Neural crest cell (in vitro differentiated cells): Measurements from ENCODE around the gene SLC39A11. TPM values are rescaled to one million over a fixed set of nuclear protein-coding genes. Genes with fewer than 3 reads are reported as not detected.

Experiments used
- DNase-seq: peaks from one replicate; pipeline ENCODE4 v3.0.0; 2021; ENCODE audit warnings: low read depth, mixed read lengths, low spot score
- H3K27ac Mint-ChIP-seq: one replicate; pipeline ENCODE4 v1.8.0; 2021; ENCODE audit warnings: mild to moderate bottlenecking, mixed read lengths; ENCODE audit not compliant: unreplicated experiment
- H3K27me3 Mint-ChIP-seq: 2 replicates; pipeline ENCODE4 v1.8.0; 2021; ENCODE audit warnings: low read depth, mild to moderate bottlenecking, mixed read lengths
- H3K36me3 Mint-ChIP-seq: 2 replicates; pipeline ENCODE4 v1.8.0; 2021; ENCODE audit warnings: low read depth, mild to moderate bottlenecking, mixed read lengths
- H3K4me1 Mint-ChIP-seq: 2 replicates; pipeline ENCODE4 v1.8.0; 2021; ENCODE audit warnings: mixed read lengths
- H3K4me3 Mint-ChIP-seq: one replicate; pipeline ENCODE4 v1.8.0; 2021; ENCODE audit warnings: mild to moderate bottlenecking, mixed read lengths
- H3K9me3 Mint-ChIP-seq: 2 replicates; pipeline ENCODE4 v1.8.0; 2021; ENCODE audit warnings: mixed read lengths
- CTCF ChIP-seq: fragments of 200-600 bp; sonication (generic); conservative IDR thresholded peaks from 2 replicates; pipeline ENCODE4 v1.5.0; 2021; ENCODE audit warnings: antibody characterized with exemption, mild to moderate bottlenecking
- total RNA-seq: library from RNA; stranded (reverse); gene quantifications from 2 replicates; pipeline ENCODE4 v1.2.1, GENCODE V29; 2021

Gene SLC39A11
- total RNA-seq, 1 donor from 2014 or later, result 11.3 TPM

GRCh38 chr17:72838581-72838980, 253.9 kb downstream of the SLC39A11 start:
- H3K4me1 Mint-ChIP-seq, result peaks cover 10% of the 10 kb centered on the region
- H3K27me3 Mint-ChIP-seq, result no peaks in the 10 kb centered on the region
- no peak overlapping the region for H3K27ac Mint-ChIP-seq
- TF ChIP-seq CTCF, result no peak
- no peak overlapping the region for H3K4me3 Mint-ChIP-seq
- DNase-seq, result no peak
- peaks cover 1% of the 10 kb centered on the region for H3K9me3 Mint-ChIP-seq
- H3K36me3 Mint-ChIP-seq, result no peaks in the 10 kb centered on the region

- peaks cover 15% of the 10 kb centered on the region for H3K4me1 Mint-ChIP-seq
- no peaks in the 10 kb centered on the region for H3K36me3 Mint-ChIP-seq
- H3K9me3 Mint-ChIP-seq, result peaks cover 3% of the 10 kb centered on the region
- H3K27me3 Mint-ChIP-seq, result no peaks in the 10 kb centered on the region
- no peak for DNase-seq
- no peak overlapping the region for H3K27ac Mint-ChIP-seq
- no peak overlapping the region for H3K4me3 Mint-ChIP-seq
- TF ChIP-seq CTCF, result no peak
Observed at GRCh38 chr17:72838068-72838467, 254.4 kb downstream of the SLC39A11 start.

- no peak for DNase-seq
- H3K27me3 Mint-ChIP-seq, result no peaks in the 10 kb centered on the region
- H3K4me1 Mint-ChIP-seq, result peaks cover 18% of the 10 kb centered on the region
- no peaks in the 10 kb centered on the region for H3K36me3 Mint-ChIP-seq
- H3K9me3 Mint-ChIP-seq, result peaks cover 3% of the 10 kb centered on the region
- no peak overlapping the region for H3K27ac Mint-ChIP-seq
- TF ChIP-seq CTCF, result no peak
- H3K4me3 Mint-ChIP-seq, result no peak overlapping the region
Observed at GRCh38 chr17:72837335-72837734, 255.2 kb downstream of the SLC39A11 start.

- Mint-ChIP-seq H3K4me1 (peaks cover 21% of the 10 kb centered on the region), H3K27me3 (no peaks in the 10 kb centered on the region), H3K36me3 (no peaks in the 10 kb centered on the region), H3K4me3 (no peak overlapping the region), H3K27ac (peak overlapping the region; percentile 46), H3K9me3 (peaks cover 3% of the 10 kb centered on the region)
- no peak for DNase-seq
- no peak for TF ChIP-seq CTCF
Observed at GRCh38 chr17:72833128-72833765, 259.2 kb downstream of the SLC39A11 start.

GRCh38 chr17:72832306-72832705, 260.2 kb downstream of the SLC39A11 start:
- Mint-ChIP-seq H3K9me3 (peaks cover 3% of the 10 kb centered on the region), H3K27me3 (no peaks in the 10 kb centered on the region), H3K4me1 (peaks cover 16% of the 10 kb centered on the region), H3K27ac (no peak overlapping the region), H3K4me3 (no peak overlapping the region), H3K36me3 (no peaks in the 10 kb centered on the region)
- no peak for TF ChIP-seq CTCF
- DNase-seq, result no peak
